ENCODE results near the gene ZBTB33.

DNA sequence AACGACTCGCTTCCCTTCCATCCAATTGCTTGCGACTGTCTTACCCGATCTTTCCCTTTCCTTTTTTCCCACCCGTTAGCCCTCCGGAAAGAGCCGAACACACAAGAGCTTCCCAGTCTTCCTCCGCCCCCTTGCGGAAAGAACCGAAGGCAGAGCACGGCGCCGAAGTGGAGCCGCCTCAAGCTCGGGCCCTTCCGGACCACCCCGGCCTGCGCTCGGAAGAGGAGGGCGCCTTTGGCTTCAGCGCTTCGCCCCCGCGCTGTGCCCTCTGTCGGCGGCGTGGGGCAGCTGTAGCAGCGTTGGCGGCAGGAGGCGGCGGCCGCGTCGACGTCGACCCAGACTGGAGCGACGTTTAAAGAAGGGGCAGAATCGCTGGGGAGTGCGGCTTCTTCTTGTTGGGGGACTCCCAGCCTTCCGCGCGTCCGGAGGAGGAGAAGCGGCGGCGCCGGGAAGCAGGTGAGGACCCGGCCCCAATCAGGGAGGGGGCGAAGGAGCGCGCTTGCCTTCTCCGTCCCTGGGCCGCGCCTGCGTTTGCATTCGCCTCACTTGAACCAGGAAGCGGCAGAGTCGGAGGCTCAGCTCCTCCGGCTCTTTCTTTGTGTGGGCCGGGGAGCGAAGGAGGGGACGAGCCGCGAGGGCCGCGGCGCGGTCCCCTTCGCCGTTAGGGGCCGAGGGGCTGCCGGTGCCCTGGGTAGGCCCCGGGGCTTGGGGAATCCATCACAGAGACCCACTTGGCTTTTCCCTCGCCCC is at the start of gene ZBTB33:
- TF ChIP-seq CTCF (IDR thresholded peaks at IDR 0.05) (peak; percentile 45 to 90 (median 86)), EP300 (IDR thresholded peaks at IDR 0.05) (no peak), POLR2AphosphoS5 (IDR thresholded peaks at IDR 0.05) (peak; percentile 78 to 85)
